ENCODE data around the gene LHX4. TPM values are rescaled to one million over a fixed set of nuclear protein-coding genes. Genes with fewer than 3 reads are reported as not detected.

The LHX4 gene
- total and polyA plus RNA-seq, 4 donors: 0.02 to 0.03 (median 0.02) TPM; not detected in 1

GRCh38 chr1:180221462-180221861 is 8.6 kb upstream of the LHX4 start:
- WGBS, 2 donors: 87 to 93% methylated on average over 6 of the region's 6 CpGs
- no peak for DNase-seq
- peaks cover 0 to 2% (median 0%) of the 10 kb centered on the region in 4 donors for H3K9me3 ChIP-seq (ENCODE audit: control insufficient read depth in 4 of 4, insufficient read depth in 3 of 4, low read length in 3 of 4)
- no peak overlapping the region for H3K9ac ChIP-seq (ENCODE audit: insufficient read depth in 1 of 2, low read length in 2 of 2)
- H3K4me3 ChIP-seq: no peak overlapping the region
- TF ChIP-seq, protein P1, sequence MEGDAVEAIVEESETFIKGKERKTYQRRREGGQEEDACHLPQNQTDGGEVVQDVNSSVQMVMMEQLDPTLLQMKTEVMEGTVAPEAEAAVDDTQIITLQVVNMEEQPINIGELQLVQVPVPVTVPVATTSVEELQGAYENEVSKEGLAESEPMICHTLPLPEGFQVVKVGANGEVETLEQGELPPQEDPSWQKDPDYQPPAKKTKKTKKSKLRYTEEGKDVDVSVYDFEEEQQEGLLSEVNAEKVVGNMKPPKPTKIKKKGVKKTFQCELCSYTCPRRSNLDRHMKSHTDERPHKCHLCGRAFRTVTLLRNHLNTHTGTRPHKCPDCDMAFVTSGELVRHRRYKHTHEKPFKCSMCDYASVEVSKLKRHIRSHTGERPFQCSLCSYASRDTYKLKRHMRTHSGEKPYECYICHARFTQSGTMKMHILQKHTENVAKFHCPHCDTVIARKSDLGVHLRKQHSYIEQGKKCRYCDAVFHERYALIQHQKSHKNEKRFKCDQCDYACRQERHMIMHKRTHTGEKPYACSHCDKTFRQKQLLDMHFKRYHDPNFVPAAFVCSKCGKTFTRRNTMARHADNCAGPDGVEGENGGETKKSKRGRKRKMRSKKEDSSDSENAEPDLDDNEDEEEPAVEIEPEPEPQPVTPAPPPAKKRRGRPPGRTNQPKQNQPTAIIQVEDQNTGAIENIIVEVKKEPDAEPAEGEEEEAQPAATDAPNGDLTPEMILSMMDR (IDR thresholded peaks at IDR 0.05; ENCODE audit: control extremely low read depth, extremely low read depth): no peak
- H3K27me3 ChIP-seq (ENCODE audit: control insufficient read depth in 3 of 3, insufficient read depth in 3 of 3, low read length in 2 of 3): peaks cover 15 to 36% (median 23%) of the 10 kb centered on the region in 3 donors
- no peaks in the 10 kb centered on the region for H3K36me3 ChIP-seq (ENCODE audit: control insufficient read depth in 4 of 4, insufficient read depth in 4 of 4, low read length in 4 of 4)
- no peak for ATAC-seq (ENCODE audit: insufficient read depth, low FRiP score)
- no peak overlapping the region for H3K27ac ChIP-seq (ENCODE audit: low read depth in 1 of 2, low read length in 1 of 2)
- peaks cover 0 to 2% (median 0%) of the 10 kb centered on the region in 5 donors for H3K4me1 ChIP-seq (ENCODE audit: control insufficient read depth in 5 of 5, insufficient read depth in 5 of 5, low read length in 5 of 5)

- Histone ChIP-seq H3K9ac (ENCODE audit: insufficient read depth in 1 of 2, low read length in 2 of 2) (no peak overlapping the region), H3K27me3 (ENCODE audit: control insufficient read depth in 3 of 3, insufficient read depth in 3 of 3, low read length in 2 of 3) (peaks cover 21 to 63% (median 49%) of the 10 kb centered on the region in 3 donors), H3K9me3 (ENCODE audit: control insufficient read depth in 4 of 4, insufficient read depth in 3 of 4, low read length in 3 of 4) (peaks cover 0 to 8% (median 0%) of the 10 kb centered on the region in 4 donors), H3K4me3 (no peak overlapping the region), H3K36me3 (ENCODE audit: control insufficient read depth in 4 of 4, insufficient read depth in 4 of 4, low read length in 4 of 4) (no peaks in the 10 kb centered on the region), H3K4me1 (ENCODE audit: control insufficient read depth in 5 of 5, insufficient read depth in 5 of 5, low read length in 5 of 5) (peaks cover 0 to 10% (median 8%) of the 10 kb centered on the region in 5 donors), H3K27ac (ENCODE audit: low read depth in 1 of 2, low read length in 1 of 2) (no peak overlapping the region)
- ATAC-seq (ENCODE audit: insufficient read depth, low FRiP score) (no peak), DNase-seq (no peak)
- TF ChIP-seq, protein P1 (IDR thresholded peaks at IDR 0.05; ENCODE audit: control extremely low read depth, extremely low read depth): no peak
- WGBS, 2 donors: 63 to 66% methylated on average over 5 of the region's 5 CpGs
Measured at GRCh38 chr1:180224902-180225301, 5.2 kb upstream of the LHX4 start.

DNA sequence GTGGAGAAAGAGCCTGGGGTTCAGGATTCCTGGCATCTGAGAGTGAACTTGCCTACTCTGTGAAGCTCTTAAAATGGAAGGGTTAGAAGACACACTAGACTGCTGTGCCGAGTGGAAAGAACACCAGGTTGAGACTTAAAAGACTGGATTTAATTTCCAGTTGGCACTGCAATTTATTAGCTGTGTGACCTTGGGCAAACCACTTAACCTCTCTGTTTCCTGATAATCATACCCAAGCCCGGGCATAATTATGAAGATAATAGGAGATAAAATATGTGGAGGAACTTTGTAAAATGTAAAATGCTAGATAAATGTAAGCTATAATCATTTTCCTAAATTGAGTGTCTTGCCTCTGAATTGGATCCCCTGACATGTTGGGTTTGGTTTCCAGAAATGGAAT is 4.7 kb upstream of the LHX4 start:
- Histone ChIP-seq H3K27ac (ENCODE audit: low read depth in 1 of 2, low read length in 1 of 2) (no peak overlapping the region), H3K4me3 (no peak overlapping the region), H3K9me3 (ENCODE audit: control insufficient read depth in 4 of 4, insufficient read depth in 3 of 4, low read length in 3 of 4) (peaks cover 0 to 8% (median 0%) of the 10 kb centered on the region in 4 donors), H3K4me1 (ENCODE audit: control insufficient read depth in 5 of 5, insufficient read depth in 5 of 5, low read length in 5 of 5) (peaks cover 0 to 11% (median 8%) of the 10 kb centered on the region in 5 donors), H3K27me3 (ENCODE audit: control insufficient read depth in 3 of 3, insufficient read depth in 3 of 3, low read length in 2 of 3) (peaks cover 21 to 67% (median 50%) of the 10 kb centered on the region in 3 donors), H3K36me3 (ENCODE audit: control insufficient read depth in 4 of 4, insufficient read depth in 4 of 4, low read length in 4 of 4) (no peaks in the 10 kb centered on the region), H3K9ac (ENCODE audit: insufficient read depth in 1 of 2, low read length in 2 of 2) (no peak overlapping the region)
- DNase-seq (no peak), ATAC-seq (ENCODE audit: insufficient read depth, low FRiP score) (no peak)
- 69 to 80% methylated on average over 2 of the region's 2 CpGs for WGBS, 2 donors
- TF ChIP-seq, protein P1 (IDR thresholded peaks at IDR 0.05; ENCODE audit: control extremely low read depth, extremely low read depth): no peak
